Measurements from ENCODE around the gene GAPVD1.

Gene GAPVD1

GRCh38 chr9:125317704-125318103 lies 56.1 kb downstream of the GAPVD1 start:
- no peak for FAIRE-seq

GRCh38 chr9:125321496-125321895 lies 59.9 kb downstream of the GAPVD1 start:
- FAIRE-seq, result no peak

GRCh38 chr9:125323615-125324014 lies 62.0 kb downstream of the GAPVD1 start:
- FAIRE-seq, result no peak

GRCh38 chr9:125325826-125326225 lies 64.2 kb downstream of the GAPVD1 start:
- no peak for FAIRE-seq

- no peak for FAIRE-seq
Measured at GRCh38 chr9:125329978-125330377, 68.4 kb downstream of the GAPVD1 start.

- FAIRE-seq, result no peak
Measured at GRCh38 chr9:125330587-125330986, 69.0 kb downstream of the GAPVD1 start.

GRCh38 chr9:125332527-125332926 lies 70.9 kb downstream of the GAPVD1 start:
- FAIRE-seq, result no peak

- no peak for FAIRE-seq
Measured at GRCh38 chr9:125337236-125337635, 75.6 kb downstream of the GAPVD1 start.

GRCh38 chr9:125338929-125339328 lies 77.3 kb downstream of the GAPVD1 start:
- no peak for FAIRE-seq

GRCh38 chr9:125341566-125341965 lies 79.9 kb downstream of the GAPVD1 start:
- FAIRE-seq, result no peak

GRCh38 chr9:125343518-125344275 lies 82.1 kb downstream of the GAPVD1 start:
- no peak for FAIRE-seq

- no peak for FAIRE-seq
Measured at GRCh38 chr9:125346080-125346732, 84.6 kb downstream of the GAPVD1 start.

- FAIRE-seq, result no peak
Measured at GRCh38 chr9:125355601-125356000, 94.0 kb downstream of the GAPVD1 start.

GRCh38 chr9:125356032-125356431 lies 94.4 kb downstream of the GAPVD1 start:
- no peak for FAIRE-seq

- no peak for FAIRE-seq
Measured at GRCh38 chr9:125359011-125359410, 97.4 kb downstream of the GAPVD1 start.

- FAIRE-seq, result no peak
Measured at GRCh38 chr9:125360601-125361000, 99.0 kb downstream of the GAPVD1 start.

- no peak for FAIRE-seq
Measured at GRCh38 chr9:125361837-125362531, 100.4 kb downstream of the GAPVD1 start.

- FAIRE-seq, result no peak
Measured at GRCh38 chr9:125366676-125367075, 105.0 kb downstream of the GAPVD1 start.

GRCh38 chr9:125370786-125371185 lies 109.2 kb downstream of the GAPVD1 start:
- FAIRE-seq, result no peak

- no peak for FAIRE-seq
Measured at GRCh38 chr9:125372441-125373226, 111.0 kb downstream of the GAPVD1 start.

GRCh38 chr9:125374443-125375309 lies 113.0 kb downstream of the GAPVD1 start:
- FAIRE-seq, result no peak

GRCh38 chr9:125375820-125376219 lies 114.2 kb downstream of the GAPVD1 start:
- FAIRE-seq, result no peak

Measured in colon (tissue), 2 donors.